Measurements from ENCODE around the gene SEMA4A.

GRCh38 chr1:156226782-156227181, 73.4 kb downstream of the SEMA4A start:
- no peak for TF ChIP-seq ZNF274 (IDR thresholded peaks at IDR 0.05; ENCODE audit: low read length)
- no peak for TF ChIP-seq ZNF274 (tag by site-specific recombination; IDR thresholded peaks at IDR 0.05; ENCODE audit: borderline replicate concordance)
- no peak for TF ChIP-seq ZNF623 (tag by site-specific recombination; IDR thresholded peaks at IDR 0.05)
- TF ChIP-seq ELK4 (IDR thresholded peaks at IDR 0.05; ENCODE audit: borderline replicate concordance, low read depth, low read length) = no peak
- no peak for TF ChIP-seq CTCF (tag by site-specific recombination; IDR thresholded peaks at IDR 0.05)
- no peak for TF ChIP-seq HOXD13 (CRISPR knock-in tag; IDR thresholded peaks at IDR 0.05; ENCODE audit: borderline replicate concordance)
- TF ChIP-seq PRDM1 (tag by site-specific recombination; IDR thresholded peaks at IDR 0.05) = no peak
- TF ChIP-seq ZSCAN18 (tag by site-specific recombination; IDR thresholded peaks at IDR 0.05) = no peak
- TF ChIP-seq ZNF423 (tag by site-specific recombination; IDR thresholded peaks at IDR 0.05) = no peak
- no peak for TF ChIP-seq KLF10 (tag by site-specific recombination; IDR thresholded peaks at IDR 0.05)
- TF ChIP-seq ZNF624 (tag by site-specific recombination; IDR thresholded peaks at IDR 0.05) = no peak
- no peak for TF ChIP-seq YY1 (tag by site-specific recombination; IDR thresholded peaks at IDR 0.05)
- no peak for TF ChIP-seq REPIN1 (tag by site-specific recombination; IDR thresholded peaks at IDR 0.05; ENCODE audit: low read depth)
- TF ChIP-seq ZNF707 (tag by site-specific recombination; IDR thresholded peaks at IDR 0.05) = no peak

Data from HEK293 (cell line).